GM18498 (cell line): Measurements from ENCODE around the gene ABI1.

ENCODE experiments used
- ATAC-seq: cut with Tn5 transposase; IDR thresholded peaks from one replicate; pipeline ENCODE4 v1.9.1; 2021; ENCODE audit warnings: mild to moderate bottlenecking, moderate library complexity; ENCODE audit not compliant: unreplicated experiment

ABI1 gene

GRCh38 chr10:26721561-26721960 is 139.2 kb downstream of the ABI1 start:
- no peak for ATAC-seq

- ATAC-seq: no peak
Observed at GRCh38 chr10:26717476-26717875, 143.3 kb downstream of the ABI1 start.

GRCh38 chr10:26715137-26715487 is 145.6 kb downstream of the ABI1 start:
- ATAC-seq: no peak

GRCh38 chr10:26714415-26715136 is 146.2 kb downstream of the ABI1 start:
- ATAC-seq: no peak

GRCh38 chr10:26711324-26711723 is 149.4 kb downstream of the ABI1 start:
- ATAC-seq: no peak

GRCh38 chr10:26706936-26707335 is 153.8 kb downstream of the ABI1 start:
- no peak for ATAC-seq

GRCh38 chr10:26706206-26706605 is 154.6 kb downstream of the ABI1 start:
- ATAC-seq: no peak

GRCh38 chr10:26703974-26704373 is 156.8 kb downstream of the ABI1 start:
- no peak for ATAC-seq

- ATAC-seq: no peak
Observed at GRCh38 chr10:26703096-26703495, 157.7 kb downstream of the ABI1 start.

- ATAC-seq: no peak
Observed at GRCh38 chr10:26700884-26701630, 159.7 kb downstream of the ABI1 start.

GRCh38 chr10:26699631-26700030 is 161.1 kb downstream of the ABI1 start:
- no peak for ATAC-seq

GRCh38 chr10:26698909-26699308 is 161.8 kb downstream of the ABI1 start:
- ATAC-seq: no peak

GRCh38 chr10:26697922-26698608 is 162.7 kb downstream of the ABI1 start:
- no peak for ATAC-seq

GRCh38 chr10:26697163-26697921 is 163.4 kb downstream of the ABI1 start, which contains the start of gene PDSS1:
Gene PDSS1 (plus strand): TSS chr10:26697701. CDS start chr10:26697712, 11 bp downstream.
- peak; percentile 88 for ATAC-seq

- peak; percentile 12 for ATAC-seq
Observed at GRCh38 chr10:26696786-26697162, 164.0 kb downstream of the ABI1 start.
